HepG2 (cell line): ENCODE data around the gene MYH9. TPM values are rescaled to one million over a fixed set of nuclear protein-coding genes. Genes with fewer than 3 reads are reported as not detected.

Source experiments
- AHR ChIP-seq: IDR thresholded peaks from 2 replicates; pipeline ENCODE4 v1.6.1; 2018; ENCODE audit warnings: missing genetic modification reagents, missing compliant biosample characterization
- HDAC6 ChIP-seq: fragments of 200-600 bp; sonication (generic); IDR thresholded peaks from 2 replicates; pipeline ENCODE4 v1.7.0; 2017; ENCODE audit warnings: mild to moderate bottlenecking, antibody characterized with exemption, low read length, low read depth
- RORA ChIP-seq: sonication (generic); formaldehyde crosslinking; IDR thresholded peaks from 2 replicates; pipeline ENCODE4 v1.5.0; 2020; ENCODE audit warnings: mild to moderate bottlenecking, missing genetic modification reagents, moderate library complexity
- ZNF264 ChIP-seq: sonication (generic); formaldehyde crosslinking; IDR thresholded peaks from 2 replicates; pipeline ENCODE4 v1.4.0; 2020; ENCODE audit warnings: missing genetic modification reagents
- ZNF432 ChIP-seq: sonication (generic); formaldehyde crosslinking; IDR thresholded peaks from 2 replicates; pipeline ENCODE4 v1.5.0; 2020; ENCODE audit warnings: missing genetic modification reagents, mild to moderate bottlenecking, borderline replicate concordance
- ZNF44 ChIP-seq: sonication (generic); formaldehyde crosslinking; IDR thresholded peaks from 2 replicates; pipeline ENCODE4 v1.5.1; 2020; ENCODE audit warnings: mild to moderate bottlenecking, missing genetic modification reagents
- ZNF484 ChIP-seq: sonication (generic); formaldehyde crosslinking; IDR thresholded peaks from 2 replicates; pipeline ENCODE4 v1.5.1; 2020; ENCODE audit warnings: mild to moderate bottlenecking, low read depth, missing genetic modification reagents, borderline replicate concordance
- ZNF546 ChIP-seq: sonication (generic); formaldehyde crosslinking; conservative IDR thresholded peaks from 2 replicates; pipeline ENCODE4 v1.8.1; 2023; ENCODE audit warnings: mild to moderate bottlenecking, missing genetic modification reagents
- polyA plus RNA-seq, 8 experiments: library from polyadenylated mRNA; depleted of rRNA in 3 of 8; stranded (reverse) in 7 of 8; unstranded in 1 of 8; fragments of >200 nt; fragmentation: Illumina TruSeq in 4 of 8; extraction: Trizol in 4 of 8; gene quantifications; 2 replicates each; pipeline versions ENCODE4 v1.2.1 to v1.2.3, GENCODE V29; 2011 to 2016; ENCODE audit warnings: low read depth in 4 of 8, missing spikeins in 1 of 8, mixed read lengths in 1 of 8; ENCODE audit not compliant: insufficient read depth in 1 of 8
- total RNA-seq, 5 experiments: library from RNA; depleted of rRNA; stranded (reverse); fragments of >200 nt; fragmentation: Illumina TruSeq; extraction: Trizol; gene quantifications; 2 replicates each; pipeline ENCODE4 v1.2.3, GENCODE V29; 2016; ENCODE audit warnings: low read depth in 1 of 5
- TF ChIP-seq, protein P1 (sequence below): sonication (generic); formaldehyde crosslinking; IDR thresholded peaks from one replicate; pipeline ENCODE4 v1.5.1; 2020; ENCODE audit warnings: mild to moderate bottlenecking, missing genetic modification reagents; ENCODE audit errors: not compliant biosample characterization
- TF ChIP-seq, protein P2 (sequence below): sonication (generic); formaldehyde crosslinking; IDR thresholded peaks from 2 replicates; pipeline ENCODE4 v1.4.0; 2020; ENCODE audit warnings: missing genetic modification reagents
- TF ChIP-seq, protein P3 (sequence below): sonication (generic); formaldehyde crosslinking; IDR thresholded peaks from 2 replicates; pipeline ENCODE4 v1.5.1; 2020; ENCODE audit warnings: missing genetic modification reagents, mild to moderate bottlenecking, borderline replicate concordance
- TF ChIP-seq, protein P4 (sequence below): sonication (generic); formaldehyde crosslinking; IDR thresholded peaks from 2 replicates; pipeline ENCODE4 v1.5.0; 2020; ENCODE audit warnings: mild to moderate bottlenecking, missing genetic modification reagents
- TF ChIP-seq, protein P5 (sequence below): IDR thresholded peaks from 2 replicates; pipeline ENCODE4 v1.6.1; 2016; ENCODE audit warnings: control low read depth

The MYH9 gene
- total and polyA plus RNA-seq, 2 of the 13 experiments (the other 11 are each of a cell fraction or from before 2014, with no cell fraction given): 50.7 to 98.5 TPM

DNA sequence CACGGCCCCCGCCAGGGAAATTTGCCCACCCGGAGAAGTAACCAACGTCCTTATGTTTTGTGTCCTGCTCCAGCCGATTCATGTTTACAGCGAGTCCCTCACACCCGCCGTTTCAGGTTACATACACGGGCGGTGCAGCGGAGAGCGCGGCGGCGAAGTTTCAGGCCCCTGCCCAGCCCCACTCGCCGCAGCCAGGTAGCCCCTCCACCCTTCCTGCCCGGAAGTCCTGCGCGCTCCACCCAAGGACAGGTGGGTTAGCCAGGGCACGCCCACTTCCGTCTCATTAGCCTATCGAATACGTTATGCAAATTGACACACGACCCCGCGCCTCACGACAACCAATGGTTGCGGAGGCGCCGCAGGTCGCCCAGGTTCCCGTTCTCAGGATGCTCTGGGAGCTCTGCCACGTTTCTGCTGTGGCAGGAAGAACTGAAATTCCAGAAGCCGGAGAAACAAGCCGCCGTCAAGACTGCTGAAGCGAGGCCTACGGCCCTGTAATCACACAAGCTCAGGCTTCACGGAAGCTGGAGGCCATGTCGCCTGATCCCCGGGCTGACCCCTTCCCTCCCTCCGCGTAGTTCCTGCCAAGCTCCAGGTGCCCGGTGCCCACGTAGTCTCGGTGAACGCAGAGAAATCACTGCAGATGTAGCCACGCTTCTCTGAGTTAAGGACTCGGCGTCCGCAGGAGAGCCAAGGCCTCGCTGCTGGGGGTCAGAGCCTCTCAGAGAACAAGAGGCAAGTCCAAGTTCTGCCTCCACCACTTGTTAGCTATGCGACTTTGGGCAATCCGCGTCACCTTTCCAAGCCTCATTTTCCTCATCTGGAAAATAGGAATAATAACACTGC, 22.4 kb upstream of the MYH9 start (continued):
- TF ChIP-seq, protein P1, sequence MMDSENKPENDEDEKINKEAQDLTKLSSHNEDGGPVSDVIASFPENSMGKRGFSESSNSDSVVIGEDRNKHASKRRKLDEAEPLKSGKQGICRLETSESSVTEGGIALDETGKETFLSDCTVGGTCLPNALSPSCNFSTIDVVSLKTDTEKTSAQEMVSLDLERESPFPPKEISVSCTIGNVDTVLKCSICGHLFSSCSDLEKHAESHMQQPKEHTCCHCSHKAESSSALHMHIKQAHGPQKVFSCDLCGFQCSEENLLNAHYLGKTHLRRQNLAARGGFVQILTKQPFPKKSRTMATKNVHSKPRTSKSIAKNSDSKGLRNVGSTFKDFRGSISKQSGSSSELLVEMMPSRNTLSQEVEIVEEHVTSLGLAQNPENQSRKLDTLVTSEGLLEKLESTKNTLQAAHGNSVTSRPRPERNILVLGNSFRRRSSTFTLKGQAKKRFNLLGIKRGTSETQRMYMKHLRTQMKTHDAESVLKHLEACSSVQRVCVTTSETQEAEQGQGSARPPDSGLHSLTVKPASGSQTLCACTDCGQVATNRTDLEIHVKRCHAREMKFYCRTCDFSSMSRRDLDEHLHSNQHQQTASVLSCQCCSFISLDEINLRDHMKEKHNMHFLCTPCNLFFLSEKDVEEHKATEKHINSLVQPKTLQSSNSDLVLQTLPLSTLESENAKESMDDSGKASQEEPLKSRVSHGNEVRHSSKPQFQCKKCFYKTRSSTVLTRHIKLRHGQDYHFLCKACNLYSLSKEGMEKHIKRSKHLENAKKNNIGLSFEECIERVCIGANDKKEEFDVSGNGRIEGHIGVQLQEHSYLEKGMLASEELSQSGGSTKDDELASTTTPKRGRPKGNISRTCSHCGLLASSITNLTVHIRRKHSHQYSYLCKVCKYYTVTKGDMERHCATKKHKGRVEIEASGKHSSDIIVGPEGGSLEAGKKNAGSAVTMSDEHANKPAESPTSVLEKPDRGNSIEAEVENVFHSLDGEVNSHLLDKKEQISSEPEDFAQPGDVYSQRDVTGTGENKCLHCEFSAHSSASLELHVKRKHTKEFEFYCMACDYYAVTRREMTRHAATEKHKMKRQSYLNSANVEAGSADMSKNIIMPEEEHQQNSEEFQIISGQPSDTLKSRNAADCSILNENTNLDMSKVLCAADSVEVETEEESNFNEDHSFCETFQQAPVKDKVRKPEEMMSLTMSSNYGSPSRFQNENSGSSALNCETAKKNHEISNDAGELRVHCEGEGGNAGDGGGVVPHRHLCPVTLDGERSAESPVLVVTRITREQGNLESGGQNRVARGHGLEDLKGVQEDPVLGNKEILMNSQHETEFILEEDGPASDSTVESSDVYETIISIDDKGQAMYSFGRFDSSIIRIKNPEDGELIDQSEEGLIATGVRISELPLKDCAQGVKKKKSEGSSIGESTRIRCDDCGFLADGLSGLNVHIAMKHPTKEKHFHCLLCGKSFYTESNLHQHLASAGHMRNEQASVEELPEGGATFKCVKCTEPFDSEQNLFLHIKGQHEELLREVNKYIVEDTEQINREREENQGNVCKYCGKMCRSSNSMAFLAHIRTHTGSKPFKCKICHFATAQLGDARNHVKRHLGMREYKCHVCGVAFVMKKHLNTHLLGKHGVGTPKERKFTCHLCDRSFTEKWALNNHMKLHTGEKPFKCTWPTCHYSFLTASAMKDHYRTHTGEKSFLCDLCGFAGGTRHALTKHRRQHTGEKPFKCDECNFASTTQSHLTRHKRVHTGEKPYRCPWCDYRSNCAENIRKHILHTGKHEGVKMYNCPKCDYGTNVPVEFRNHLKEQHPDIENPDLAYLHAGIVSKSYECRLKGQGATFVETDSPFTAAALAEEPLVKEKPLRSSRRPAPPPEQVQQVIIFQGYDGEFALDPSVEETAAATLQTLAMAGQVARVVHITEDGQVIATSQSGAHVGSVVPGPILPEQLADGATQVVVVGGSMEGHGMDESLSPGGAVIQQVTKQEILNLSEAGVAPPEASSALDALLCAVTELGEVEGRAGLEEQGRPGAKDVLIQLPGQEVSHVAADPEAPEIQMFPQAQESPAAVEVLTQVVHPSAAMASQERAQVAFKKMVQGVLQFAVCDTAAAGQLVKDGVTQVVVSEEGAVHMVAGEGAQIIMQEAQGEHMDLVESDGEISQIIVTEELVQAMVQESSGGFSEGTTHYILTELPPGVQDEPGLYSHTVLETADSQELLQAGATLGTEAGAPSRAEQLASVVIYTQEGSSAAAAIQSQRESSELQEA (CRISPR knock-in tag): peak; percentile 76
- TF ChIP-seq, protein P2, sequence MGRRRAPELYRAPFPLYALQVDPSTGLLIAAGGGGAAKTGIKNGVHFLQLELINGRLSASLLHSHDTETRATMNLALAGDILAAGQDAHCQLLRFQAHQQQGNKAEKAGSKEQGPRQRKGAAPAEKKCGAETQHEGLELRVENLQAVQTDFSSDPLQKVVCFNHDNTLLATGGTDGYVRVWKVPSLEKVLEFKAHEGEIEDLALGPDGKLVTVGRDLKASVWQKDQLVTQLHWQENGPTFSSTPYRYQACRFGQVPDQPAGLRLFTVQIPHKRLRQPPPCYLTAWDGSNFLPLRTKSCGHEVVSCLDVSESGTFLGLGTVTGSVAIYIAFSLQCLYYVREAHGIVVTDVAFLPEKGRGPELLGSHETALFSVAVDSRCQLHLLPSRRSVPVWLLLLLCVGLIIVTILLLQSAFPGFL: no peak
- TF ChIP-seq ZNF44 (CRISPR knock-in tag): peak; percentile 80; the same call in 1 of the 2 replicates
- no peak; the same call in 1 of the 2 replicates for TF ChIP-seq ZNF264 (CRISPR knock-in tag)
- TF ChIP-seq HDAC6: no peak
- TF ChIP-seq ZNF546 (CRISPR knock-in tag): 0 out of 2 replicates have a peak, but pooled peaks have one; percentile 4
- no peak for TF ChIP-seq RORA (CRISPR knock-in tag)
- TF ChIP-seq, protein P3, sequence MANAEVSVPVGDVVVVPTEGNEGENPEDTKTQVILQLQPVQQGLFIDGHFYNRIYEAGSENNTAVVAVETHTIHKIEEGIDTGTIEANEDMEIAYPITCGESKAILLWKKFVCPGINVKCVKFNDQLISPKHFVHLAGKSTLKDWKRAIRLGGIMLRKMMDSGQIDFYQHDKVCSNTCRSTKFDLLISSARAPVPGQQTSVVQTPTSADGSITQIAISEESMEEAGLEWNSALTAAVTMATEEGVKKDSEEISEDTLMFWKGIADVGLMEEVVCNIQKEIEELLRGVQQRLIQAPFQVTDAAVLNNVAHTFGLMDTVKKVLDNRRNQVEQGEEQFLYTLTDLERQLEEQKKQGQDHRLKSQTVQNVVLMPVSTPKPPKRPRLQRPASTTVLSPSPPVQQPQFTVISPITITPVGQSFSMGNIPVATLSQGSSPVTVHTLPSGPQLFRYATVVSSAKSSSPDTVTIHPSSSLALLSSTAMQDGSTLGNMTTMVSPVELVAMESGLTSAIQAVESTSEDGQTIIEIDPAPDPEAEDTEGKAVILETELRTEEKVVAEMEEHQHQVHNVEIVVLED (CRISPR knock-in tag): peak; percentile 43; the same call in 1 of the 2 replicates
- TF ChIP-seq, protein P4, sequence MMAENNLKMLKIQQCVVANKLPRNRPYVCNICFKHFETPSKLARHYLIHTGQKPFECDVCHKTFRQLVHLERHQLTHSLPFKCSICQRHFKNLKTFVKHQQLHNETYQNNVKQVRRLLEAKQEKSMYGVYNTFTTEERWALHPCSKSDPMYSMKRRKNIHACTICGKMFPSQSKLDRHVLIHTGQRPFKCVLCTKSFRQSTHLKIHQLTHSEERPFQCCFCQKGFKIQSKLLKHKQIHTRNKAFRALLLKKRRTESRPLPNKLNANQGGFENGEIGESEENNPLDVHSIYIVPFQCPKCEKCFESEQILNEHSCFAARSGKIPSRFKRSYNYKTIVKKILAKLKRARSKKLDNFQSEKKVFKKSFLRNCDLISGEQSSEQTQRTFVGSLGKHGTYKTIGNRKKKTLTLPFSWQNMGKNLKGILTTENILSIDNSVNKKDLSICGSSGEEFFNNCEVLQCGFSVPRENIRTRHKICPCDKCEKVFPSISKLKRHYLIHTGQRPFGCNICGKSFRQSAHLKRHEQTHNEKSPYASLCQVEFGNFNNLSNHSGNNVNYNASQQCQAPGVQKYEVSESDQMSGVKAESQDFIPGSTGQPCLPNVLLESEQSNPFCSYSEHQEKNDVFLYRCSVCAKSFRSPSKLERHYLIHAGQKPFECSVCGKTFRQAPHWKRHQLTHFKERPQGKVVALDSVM (CRISPR knock-in tag): no peak
- no peak for TF ChIP-seq ZNF484 (CRISPR knock-in tag)
- TF ChIP-seq AHR: no peak
- no peak for TF ChIP-seq ZNF432 (CRISPR knock-in tag)
- TF ChIP-seq, protein P5, sequence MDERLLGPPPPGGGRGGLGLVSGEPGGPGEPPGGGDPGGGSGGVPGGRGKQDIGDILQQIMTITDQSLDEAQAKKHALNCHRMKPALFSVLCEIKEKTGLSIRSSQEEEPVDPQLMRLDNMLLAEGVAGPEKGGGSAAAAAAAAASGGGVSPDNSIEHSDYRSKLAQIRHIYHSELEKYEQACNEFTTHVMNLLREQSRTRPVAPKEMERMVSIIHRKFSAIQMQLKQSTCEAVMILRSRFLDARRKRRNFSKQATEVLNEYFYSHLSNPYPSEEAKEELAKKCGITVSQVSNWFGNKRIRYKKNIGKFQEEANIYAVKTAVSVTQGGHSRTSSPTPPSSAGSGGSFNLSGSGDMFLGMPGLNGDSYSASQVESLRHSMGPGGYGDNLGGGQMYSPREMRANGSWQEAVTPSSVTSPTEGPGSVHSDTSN (CRISPR knock-in tag): no peak
